Trophoblast cell (in vitro differentiated cells and primary cell): ENCODE measurements around the gene PPM1H.

Experiments used
- DNase-seq, 2 donors: peaks; one replicate each; pipeline ENCODE4 v3.0.0-alpha.2; 2016
- H2AFZ ChIP-seq: 2 replicates; pipeline ENCODE4 v1.6.1; 2013; ENCODE audit warnings: low read length, moderate library complexity, mild to moderate bottlenecking; ENCODE audit not compliant: insufficient read depth, poor library complexity
- H2AK5ac ChIP-seq: 2 replicates; pipeline ENCODE4 v1.6.1; 2013; ENCODE audit warnings: mild to moderate bottlenecking, low read length
- H2BK120ac ChIP-seq: 2 replicates; pipeline ENCODE4 v1.6.1; 2013; ENCODE audit warnings: low read length, mild to moderate bottlenecking, moderate library complexity; ENCODE audit not compliant: insufficient read depth, poor library complexity
- H2BK12ac ChIP-seq: 2 replicates; pipeline ENCODE4 v1.6.1; 2013; ENCODE audit warnings: mild to moderate bottlenecking, low read length, moderate library complexity
- H2BK5ac ChIP-seq: 2 replicates; pipeline ENCODE4 v1.6.1; 2013; ENCODE audit warnings: low read length, low read depth, moderate library complexity, mild to moderate bottlenecking; ENCODE audit not compliant: poor library complexity
- H3K14ac ChIP-seq: 2 replicates; pipeline ENCODE4 v1.6.1; 2013; ENCODE audit warnings: mild to moderate bottlenecking, low read length
- H3K18ac ChIP-seq: 2 replicates; pipeline ENCODE4 v1.6.1; 2013; ENCODE audit warnings: mild to moderate bottlenecking, low read length
- H3K23ac ChIP-seq: 2 replicates; pipeline ENCODE4 v1.6.1; 2013; ENCODE audit warnings: low read length
- H3K27ac ChIP-seq: 2 replicates; pipeline ENCODE4 v1.5.1; 2013; ENCODE audit warnings: low read depth, mild to moderate bottlenecking, inconsistent platforms, low read length, moderate library complexity
- H3K27me3 ChIP-seq: 2 replicates; pipeline ENCODE4 v1.6.1; 2013; ENCODE audit warnings: inconsistent platforms, mild to moderate bottlenecking, low read length, moderate library complexity; ENCODE audit not compliant: insufficient read depth
- H3K36me3 ChIP-seq, 2 experiments: 1 replicate in 1 of 2; 2 replicates in 1 of 2; pipeline ENCODE4 v1.6.1; 2013; ENCODE audit warnings: low read length in 2 of 2, mild to moderate bottlenecking in 2 of 2, moderate library complexity in 1 of 2; ENCODE audit not compliant: insufficient read depth in 2 of 2, control insufficient read depth in 1 of 2
- H3K4ac ChIP-seq: 2 replicates; pipeline ENCODE4 v1.6.1; 2013; ENCODE audit warnings: low read depth, mild to moderate bottlenecking, low read length, moderate library complexity
- H3K4me1 ChIP-seq, 2 experiments: 1 replicate in 1 of 2; 2 replicates in 1 of 2; pipeline ENCODE4 v1.6.1; 2013; ENCODE audit warnings: low read length in 2 of 2, mild to moderate bottlenecking in 2 of 2, moderate library complexity in 1 of 2; ENCODE audit not compliant: insufficient read depth in 2 of 2, control insufficient read depth in 1 of 2
- H3K4me2 ChIP-seq: 2 replicates; pipeline ENCODE4 v1.6.1; 2013; ENCODE audit warnings: inconsistent platforms, mild to moderate bottlenecking, low read length, moderate library complexity
- H3K4me3 ChIP-seq: 2 replicates; pipeline ENCODE4 v1.5.1; 2013; ENCODE audit warnings: mild to moderate bottlenecking, low read depth, low read length, inconsistent platforms
- H3K79me1 ChIP-seq: one replicate; pipeline ENCODE4 v1.6.1; 2013; ENCODE audit warnings: low read length
- H3K79me2 ChIP-seq: 2 replicates; pipeline ENCODE4 v1.6.1; 2013; ENCODE audit warnings: low read length, mild to moderate bottlenecking; ENCODE audit not compliant: control insufficient read depth, insufficient read depth, poor library complexity
- H3K9ac ChIP-seq: 2 replicates; pipeline ENCODE4 v1.6.1; 2013; ENCODE audit warnings: mild to moderate bottlenecking, low read length
- H3K9me3 ChIP-seq: 2 replicates; pipeline ENCODE4 v1.6.1; 2013; ENCODE audit warnings: low read depth, mild to moderate bottlenecking, control low read depth, inconsistent platforms, low read length; ENCODE audit not compliant: insufficient read depth
- H4K12ac ChIP-seq: 2 replicates; pipeline ENCODE4 v1.6.1; 2013; ENCODE audit warnings: low read depth, mild to moderate bottlenecking, low read length, moderate library complexity
- H4K8ac ChIP-seq: 2 replicates; pipeline ENCODE4 v1.6.1; 2013; ENCODE audit warnings: low read depth, mild to moderate bottlenecking, low read length, moderate library complexity
- H4K91ac ChIP-seq: one replicate; pipeline ENCODE4 v1.6.1; 2013; ENCODE audit warnings: low read depth, mild to moderate bottlenecking, low read length, moderate library complexity
- WGBS: extraction: QIAGEN DNeasy Blood & Tissue Kit; methylation state at CpG from one replicate; pipeline ENCODE4 v1.1.7; 2013; ENCODE audit warnings: missing lambda C conversion rate; ENCODE audit not compliant: insufficient read length, insufficient coverage; ENCODE audit errors: extremely low coverage; 5-methylcytosine and 5-hydroxymethylcytosine counted together

Gene PPM1H

GRCh38 chr12:62933602-62934238, 1.2 kb downstream of the PPM1H start:
- H3K4me3 ChIP-seq: peak overlapping the region; percentile 82
- peak in 1 of 2 donors; percentile 21 for DNase-seq
- peak overlapping the region; percentile 65 for H2BK5ac ChIP-seq
- H2AFZ ChIP-seq: peak overlapping the region; percentile 68
- peaks cover 8% of the 10 kb centered on the region for H3K79me2 ChIP-seq
- peak overlapping the region; percentile 60 for H3K9ac ChIP-seq
- H3K23ac ChIP-seq: no peak overlapping the region
- no peaks in the 10 kb centered on the region for H3K36me3 ChIP-seq
- H3K14ac ChIP-seq: peak overlapping the region; percentile 92
- H3K27ac ChIP-seq: peak overlapping the region; percentile 64
- H4K8ac ChIP-seq: peak overlapping the region; percentile 70
- no peak overlapping the region for H4K12ac ChIP-seq
- H2AK5ac ChIP-seq: no peak overlapping the region
- H2BK12ac ChIP-seq: no peak overlapping the region
- peak overlapping the region; percentile 85 for H3K4ac ChIP-seq
- peaks cover 8 to 16% of the 10 kb centered on the region in 2 experiments for H3K4me1 ChIP-seq
- H3K18ac ChIP-seq: peak overlapping the region; percentile 71
- no peaks in the 10 kb centered on the region for H3K9me3 ChIP-seq
- no peaks in the 10 kb centered on the region for H3K27me3 ChIP-seq
- H2BK120ac ChIP-seq: peak overlapping the region; percentile 64
- H4K91ac ChIP-seq: peak overlapping the region; percentile 75
- H3K79me1 ChIP-seq: peaks cover 13% of the 10 kb centered on the region
- H3K4me2 ChIP-seq: peak overlapping the region; percentile 95
- WGBS: no CpG with 5 or more reads among the region's 24 CpGs

DNA sequence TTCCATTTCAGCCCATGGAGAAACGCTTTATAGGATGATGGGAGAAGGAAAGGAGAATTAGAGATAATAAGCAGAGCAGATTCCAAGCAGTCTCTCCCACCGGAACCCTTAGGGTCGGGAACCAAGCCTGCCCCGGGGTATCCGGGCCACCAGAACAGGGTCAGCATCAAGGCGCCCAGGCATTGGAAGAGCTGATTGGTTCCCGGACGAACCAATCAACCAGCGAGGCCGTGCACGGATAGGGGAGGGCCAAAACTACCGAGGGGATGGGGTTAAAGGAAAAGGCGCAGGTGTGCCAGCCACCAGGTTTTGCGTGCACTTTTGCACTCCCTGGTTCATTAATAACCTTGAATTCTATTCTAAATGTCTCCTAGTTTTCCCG, 1.7 kb downstream of the PPM1H start:
- Histone ChIP-seq H3K79me1 (peaks cover 13% of the 10 kb centered on the region), H3K9me3 (no peaks in the 10 kb centered on the region), H2BK5ac (no peak overlapping the region), H3K79me2 (peaks cover 8% of the 10 kb centered on the region), H3K27ac (no peak overlapping the region), H3K4me3 (no peak overlapping the region), H2BK12ac (no peak overlapping the region), H3K4me2 (peak overlapping the region; percentile 95), H3K9ac (no peak overlapping the region), H3K4me1 (peaks cover 8 to 20% of the 10 kb centered on the region in 2 experiments), H3K18ac (no peak overlapping the region), H2AFZ (no peak overlapping the region), H3K27me3 (no peaks in the 10 kb centered on the region), H4K12ac (no peak overlapping the region), H4K91ac (no peak overlapping the region), H2AK5ac (no peak overlapping the region), H2BK120ac (peak overlapping the region; percentile 2), H3K23ac (no peak overlapping the region), H3K14ac (no peak overlapping the region), H3K36me3 (no peaks in the 10 kb centered on the region), H3K4ac (no peak overlapping the region), H4K8ac (no peak overlapping the region)
- DNase-seq: peak in 1 of 2 donors; percentile 23
- WGBS: no CpG with 5 or more reads among the region's 15 CpGs

DNA sequence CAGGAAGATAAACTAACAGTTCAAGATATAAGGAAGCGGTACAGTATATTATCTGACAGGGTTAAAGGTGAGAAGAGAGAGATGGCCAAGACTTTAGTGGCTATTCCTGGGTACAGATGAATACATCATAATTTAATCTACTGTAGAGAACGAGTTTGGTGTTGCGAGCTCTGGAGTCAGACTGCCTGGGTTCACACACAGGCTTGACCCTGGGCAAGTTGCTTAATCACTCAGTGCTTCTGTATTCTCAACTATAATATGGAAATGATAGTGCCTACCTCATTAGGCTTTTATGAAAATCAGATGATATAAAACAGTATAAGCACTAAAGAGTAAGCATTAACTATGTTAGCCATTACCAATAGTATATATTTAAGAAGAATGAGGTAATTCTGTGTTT, 3.5 kb downstream of the PPM1H start:
- Histone ChIP-seq H3K4me2 (no peak overlapping the region), H4K91ac (no peak overlapping the region), H2BK12ac (peak overlapping the region; percentile 81), H2BK120ac (peak overlapping the region; percentile 74), H3K9ac (no peak overlapping the region), H3K27ac (peak overlapping the region; percentile 79), H3K4me3 (no peak overlapping the region), H3K23ac (no peak overlapping the region), H3K18ac (no peak overlapping the region), H3K27me3 (no peaks in the 10 kb centered on the region), H4K8ac (no peak overlapping the region), H2BK5ac (peak overlapping the region; percentile 25), H3K79me2 (peaks cover 8% of the 10 kb centered on the region), H3K4ac (no peak overlapping the region), H4K12ac (no peak overlapping the region), H3K9me3 (no peaks in the 10 kb centered on the region), H2AFZ (no peak overlapping the region), H3K36me3 (no peaks in the 10 kb centered on the region), H2AK5ac (peak overlapping the region; percentile 70), H3K79me1 (peaks cover 13% of the 10 kb centered on the region), H3K14ac (no peak overlapping the region), H3K4me1 (peaks cover 8 to 20% of the 10 kb centered on the region in 2 experiments)
- no peak for DNase-seq
- no CpG with 5 or more reads among the region's 3 CpGs for WGBS

DNA sequence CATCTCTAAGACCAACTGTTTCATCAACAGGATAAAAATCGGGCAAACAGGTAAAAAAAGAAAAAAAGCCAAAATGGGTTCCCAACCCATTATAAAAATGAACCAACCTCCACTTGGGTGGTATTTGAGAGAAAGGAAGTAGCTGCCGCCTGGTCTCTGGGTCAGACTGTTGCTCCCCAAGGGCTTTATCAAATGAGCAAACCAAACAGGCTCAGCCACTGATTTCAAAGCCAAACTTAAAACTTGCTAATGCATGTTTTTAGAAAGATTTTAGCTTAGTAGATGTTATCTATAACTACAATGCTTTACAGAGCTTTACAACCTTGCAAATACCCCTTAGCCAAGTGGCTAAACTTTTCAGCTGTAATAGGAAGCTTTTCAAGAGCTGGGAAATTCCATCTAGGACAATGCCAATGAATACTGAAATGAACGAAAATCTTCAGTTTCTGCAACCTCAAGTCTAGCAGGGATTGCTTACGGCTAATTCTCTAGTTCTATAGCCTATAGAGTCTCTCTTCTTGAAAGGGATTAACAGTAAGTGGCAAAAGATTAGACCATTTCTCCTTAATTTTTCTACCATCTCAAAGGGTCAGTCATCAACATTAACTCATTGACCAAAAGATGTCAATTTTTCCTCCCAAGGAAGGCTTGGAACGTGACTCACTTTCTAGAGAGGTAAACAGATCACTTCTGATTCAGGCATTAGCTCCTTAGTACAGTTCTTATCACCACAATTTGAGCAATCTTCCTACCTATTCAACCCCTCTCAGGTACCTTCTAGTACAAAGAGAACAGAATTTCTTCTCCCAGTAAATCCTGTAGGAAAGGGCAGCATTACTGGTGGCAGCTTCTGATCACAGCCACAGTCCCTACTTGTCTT, 4.2 kb downstream of the PPM1H start:
- no peaks in the 10 kb centered on the region for H3K9me3 ChIP-seq
- H3K4me2 ChIP-seq: peak overlapping the region; percentile 34
- no peak overlapping the region for H3K4me3 ChIP-seq
- H2BK12ac ChIP-seq: no peak overlapping the region
- H3K36me3 ChIP-seq: no peaks in the 10 kb centered on the region
- H3K27me3 ChIP-seq: no peaks in the 10 kb centered on the region
- peak overlapping the region; percentile 74 for H2BK120ac ChIP-seq
- peak overlapping the region; percentile 25 for H2BK5ac ChIP-seq
- peak overlapping the region; percentile 79 for H3K27ac ChIP-seq
- WGBS: no CpG with 5 or more reads among the region's 5 CpGs
- DNase-seq: peak in 1 of 2 donors; percentile 21
- no peak overlapping the region for H4K8ac ChIP-seq
- no peak overlapping the region for H2AFZ ChIP-seq
- no peak overlapping the region for H2AK5ac ChIP-seq
- H3K79me2 ChIP-seq: peaks cover 8% of the 10 kb centered on the region
- no peak overlapping the region for H3K23ac ChIP-seq
- H3K14ac ChIP-seq: no peak overlapping the region
- H3K79me1 ChIP-seq: peaks cover 13% of the 10 kb centered on the region
- no peak overlapping the region for H3K18ac ChIP-seq
- no peak overlapping the region for H3K4ac ChIP-seq
- no peak overlapping the region for H4K91ac ChIP-seq
- H4K12ac ChIP-seq: no peak overlapping the region
- H3K9ac ChIP-seq: no peak overlapping the region
- H3K4me1 ChIP-seq: peaks cover 8 to 20% of the 10 kb centered on the region in 2 experiments
